CD4-positive, alpha-beta T cell (primary cell): ENCODE results near the gene SMYD3. TPM values are rescaled to one million over a fixed set of nuclear protein-coding genes. Genes with fewer than 3 reads are reported as not detected.

Experiments used
- ATAC-seq: fragments of 200-7000 bp; cut with Tn5 transposase; one replicate; pipeline ENCODE4 v1.10.0; 2022; ENCODE audit warnings: mild to moderate bottlenecking; ENCODE audit not compliant: poor library complexity
- CTCF ChIA-PET: fragments of 350-600 bp; sonication (Branson Sonifier 250); formaldehyde crosslinking; loops from one replicate; lab custom pipeline; 2021; ENCODE audit warnings: antibody characterized with exemption, inconsistent platforms; lab: Charles Lee
- POLR2A ChIA-PET: fragments of 350-600 bp; sonication (Branson Sonifier 250); formaldehyde crosslinking; loops from one replicate; lab custom pipeline; 2021; ENCODE audit warnings: antibody characterized with exemption, inconsistent platforms; lab: Charles Lee
- DNase-seq, 14 experiments: peaks; one replicate each; pipeline ENCODE4 v3.0.0-alpha.2; 2013 to 2020; ENCODE audit warnings: mixed read lengths in 2 of 14
- H3K27ac ChIP-seq, 2 donors: one replicate each; pipeline versions ENCODE4 v1.5.1 to v1.7.0; 2013; ENCODE audit warnings: low read length in 2 of 2, low read depth in 1 of 2, mild to moderate bottlenecking in 1 of 2
- H3K27me3 ChIP-seq, 2 experiments: 1 replicate in 1 of 2; 2 replicates in 1 of 2; pipeline versions ENCODE4 v1.6.1 to v1.7.0; 2013; ENCODE audit warnings: low read length in 2 of 2, control low read depth in 1 of 2, mild to moderate bottlenecking in 1 of 2, moderate library complexity in 1 of 2; ENCODE audit not compliant: insufficient read depth in 2 of 2, control insufficient read depth in 1 of 2
- H3K36me3 ChIP-seq: one replicate; pipeline ENCODE4 v1.6.1; 2013; ENCODE audit warnings: low read length, control low read depth; ENCODE audit not compliant: insufficient read depth
- H3K4me1 ChIP-seq: one replicate; pipeline ENCODE4 v1.6.1; 2013; ENCODE audit warnings: low read length, control low read depth; ENCODE audit not compliant: insufficient read depth
- H3K4me3 ChIP-seq: one replicate; pipeline ENCODE4 v1.5.1; 2013; ENCODE audit warnings: mild to moderate bottlenecking, low read length, moderate library complexity
- H3K9me3 ChIP-seq, 2 experiments: 1 replicate in 1 of 2; 2 replicates in 1 of 2; pipeline versions ENCODE4 v1.6.1 to v1.7.0; 2013; ENCODE audit warnings: low read length in 2 of 2, mild to moderate bottlenecking in 2 of 2, control low read depth in 1 of 2, moderate library complexity in 1 of 2; ENCODE audit not compliant: control insufficient read depth in 1 of 2, insufficient read depth in 1 of 2
- H3K27ac Mint-ChIP-seq: one replicate; pipeline ENCODE4 v1.8.0; 2020; ENCODE audit warnings: mixed read lengths
- H3K27me3 Mint-ChIP-seq: one replicate; pipeline ENCODE4 v1.8.0; 2021; ENCODE audit warnings: mixed read lengths
- H3K36me3 Mint-ChIP-seq: one replicate; pipeline ENCODE4 v1.8.0; 2021; ENCODE audit warnings: low read depth, mixed read lengths
- H3K4me1 Mint-ChIP-seq: one replicate; pipeline ENCODE4 v1.8.0; 2021; ENCODE audit warnings: low read depth, mixed read lengths
- H3K4me3 Mint-ChIP-seq: one replicate; pipeline ENCODE4 v1.8.0; 2020; ENCODE audit warnings: mild to moderate bottlenecking, mixed read lengths
- H3K9me3 Mint-ChIP-seq: one replicate; pipeline ENCODE4 v1.8.0; 2020; ENCODE audit warnings: mixed read lengths
- CTCF ChIP-seq: fragments of 200-600 bp; IDR thresholded peaks from one replicate; pipeline ENCODE4 v1.8.0; 2022; ENCODE audit warnings: antibody characterized with exemption, mild to moderate bottlenecking
- intact Hi-C, 2 experiments: fragments of 100-400 bp; cut with DNase I in 1 of 2; cut with micrococcal nuclease in 1 of 2; formaldehyde crosslinking; loops; one replicate each; pipeline versions ENCODE4 v1.15.1 to v1.9.0; 2023 to 2025; cut with DNase I, micrococcal nuclease
- total RNA-seq, 174 experiments: library from RNA in 2 of 174; stranded (reverse) in 2 of 174; gene quantifications; one replicate each; pipeline ENCODE4 v1.2.3 and lab custom pipeline; 2021 to 2026

SMYD3 gene
- total RNA-seq, 2 experiments from 2014 or later = 18.8 to 19.6 TPM

- DNase-seq (no peak), ATAC-seq (no peak)
- no peak overlapping the region for H3K4me3 Mint-ChIP-seq
- peaks cover 30% of the 10 kb centered on the region for H3K36me3 Mint-ChIP-seq
- ChIA-PET POLR2A (no interaction called here), CTCF (no interaction called here)
- Histone ChIP-seq H3K4me1 (no peaks in the 10 kb centered on the region), H3K27ac (no peak overlapping the region), H3K9me3 (peaks cover 0 to 6% of the 10 kb centered on the region in 2 experiments), H3K36me3 (no peaks in the 10 kb centered on the region), H3K27me3 (no peaks in the 10 kb centered on the region), H3K4me3 (no peak overlapping the region)
- H3K4me1 Mint-ChIP-seq = no peaks in the 10 kb centered on the region
- intact Hi-C loops = no loop called here
- H3K27ac Mint-ChIP-seq = no peak overlapping the region
- TF ChIP-seq CTCF = no peak
- H3K9me3 Mint-ChIP-seq = no peaks in the 10 kb centered on the region
- no peaks in the 10 kb centered on the region for H3K27me3 Mint-ChIP-seq
Observed at GRCh38 chr1:246181241-246181640, 325.8 kb downstream of the SMYD3 start.

GRCh38 chr1:246179401-246179800 is 327.7 kb downstream of the SMYD3 start:
- no peak overlapping the region for H3K4me3 Mint-ChIP-seq
- ATAC-seq (no peak), DNase-seq (no peak)
- ChIA-PET CTCF (no interaction called here), POLR2A (no interaction called here)
- H3K27ac Mint-ChIP-seq = no peak overlapping the region
- peaks cover 28% of the 10 kb centered on the region for H3K36me3 Mint-ChIP-seq
- Histone ChIP-seq H3K4me3 (no peak overlapping the region), H3K27ac (no peak overlapping the region), H3K36me3 (no peaks in the 10 kb centered on the region), H3K4me1 (no peaks in the 10 kb centered on the region), H3K9me3 (no peaks in the 10 kb centered on the region), H3K27me3 (no peaks in the 10 kb centered on the region)
- intact Hi-C loops = no loop called here
- no peaks in the 10 kb centered on the region for H3K9me3 Mint-ChIP-seq
- no peaks in the 10 kb centered on the region for H3K4me1 Mint-ChIP-seq
- no peaks in the 10 kb centered on the region for H3K27me3 Mint-ChIP-seq
- TF ChIP-seq CTCF = no peak

GRCh38 chr1:246178717-246179311 is 328.3 kb downstream of the SMYD3 start:
- H3K27ac Mint-ChIP-seq = no peak overlapping the region
- POLR2A ChIA-PET = no interaction called here
- H3K4me1 Mint-ChIP-seq = no peaks in the 10 kb centered on the region
- ATAC-seq = no peak
- H3K4me3 ChIP-seq = no peak overlapping the region
- no peak overlapping the region for H3K27ac ChIP-seq
- no peaks in the 10 kb centered on the region for H3K9me3 Mint-ChIP-seq
- no peaks in the 10 kb centered on the region for H3K9me3 ChIP-seq
- no peak overlapping the region for H3K4me3 Mint-ChIP-seq
- H3K4me1 ChIP-seq = no peaks in the 10 kb centered on the region
- intact Hi-C loops = no loop called here
- no peaks in the 10 kb centered on the region for H3K27me3 ChIP-seq
- H3K27me3 Mint-ChIP-seq = no peaks in the 10 kb centered on the region
- no peak for TF ChIP-seq CTCF
- CTCF ChIA-PET = no interaction called here
- DNase-seq = no peak
- peaks cover 28% of the 10 kb centered on the region for H3K36me3 Mint-ChIP-seq
- H3K36me3 ChIP-seq = no peaks in the 10 kb centered on the region
